Esophagus muscularis mucosa (tissue), 4 donors: Measurements from ENCODE around the gene HHLA2. TPM values are rescaled to one million over a fixed set of nuclear protein-coding genes. Genes with fewer than 3 reads are reported as not detected.

Experiments used
- DNase-seq: peaks from one replicate; pipeline ENCODE4 v3.0.0-alpha.2; 2017; ENCODE audit errors: extremely low spot score
- H3K27ac ChIP-seq, 4 donors: fragments of 200-600 bp; sonication (generic); replicated peaks in 1 of 4; 1 replicate in 3 of 4; 2 replicates in 1 of 4; pipeline ENCODE4 v1.5.1; 2016 to 2019; ENCODE audit warnings: mild to moderate bottlenecking in 1 of 4
- H3K27me3 ChIP-seq, 4 donors: fragments of 200-600 bp; sonication (generic); one replicate each; pipeline versions ENCODE4 v1.5.1 to v1.6.0; 2016 to 2019
- H3K36me3 ChIP-seq, 4 donors: fragments of 200-600 bp; sonication (generic); one replicate each; pipeline ENCODE4 v1.5.1; 2016 to 2019
- H3K4me1 ChIP-seq, 4 donors: fragments of 200-600 bp; sonication (generic); one replicate each; pipeline ENCODE4 v1.5.1; 2016 to 2019
- H3K4me3 ChIP-seq, 4 donors: fragments of 200-600 bp; sonication (generic); 1 replicate in 2 of 4; 2 replicates in 2 of 4; pipeline ENCODE4 v1.5.1; 2016 to 2019; ENCODE audit warnings: mild to moderate bottlenecking in 4 of 4, moderate library complexity in 1 of 4
- H3K9me3 ChIP-seq, 4 donors: fragments of 200-600 bp; sonication (generic); 1 replicate in 3 of 4; 2 replicates in 1 of 4; pipeline ENCODE4 v1.5.1; 2016 to 2019
- EP300 ChIP-seq: sonication (generic); formaldehyde crosslinking; IDR thresholded peaks from one replicate; pipeline ENCODE4 v1.6.1; 2017; ENCODE audit warnings: antibody characterized with exemption
- POLR2A ChIP-seq: fragments of 450-650 bp; IDR thresholded peaks from one replicate; pipeline ENCODE4 v1.6.1; 2017; ENCODE audit warnings: antibody characterized with exemption, moderate library complexity, mild to moderate bottlenecking, low read depth
- POLR2AphosphoS5 ChIP-seq, 2 donors: sonication (generic); formaldehyde crosslinking; IDR thresholded peaks; one replicate each; pipeline ENCODE4 v1.6.1; 2017; ENCODE audit warnings: antibody characterized with exemption in 2 of 2
- WGBS: methylation state at CpG from one replicate; pipeline ENCODE4 v1.1.5; 2018; 5-methylcytosine and 5-hydroxymethylcytosine counted together
- intact Hi-C: fragments of 100-400 bp; cut with DNase I; formaldehyde crosslinking; loops from one replicate; pipeline ENCODE4 v1.15.1; 2023
- total RNA-seq, 4 donors: library from RNA; depleted of rRNA; stranded (reverse); fragments of >200 nt; gene quantifications; one replicate each; pipeline versions ENCODE4 v1.1.0 to v1.2.1, GENCODE V29; 2016
- TF ChIP-seq, protein P1 (sequence below), 3 experiments: fragments of 200-600 bp in 2 of 3; fragments of 450-650 bp in 1 of 3; sonication (generic) in 2 of 3; IDR thresholded peaks; one replicate each; pipeline ENCODE4 v1.5.1; 2017 to 2019; ENCODE audit warnings: antibody characterized with exemption in 3 of 3, mild to moderate bottlenecking in 2 of 3, moderate library complexity in 1 of 3

The HHLA2 gene
- total RNA-seq, 4 donors from 2014 or later = not detected

DNA sequence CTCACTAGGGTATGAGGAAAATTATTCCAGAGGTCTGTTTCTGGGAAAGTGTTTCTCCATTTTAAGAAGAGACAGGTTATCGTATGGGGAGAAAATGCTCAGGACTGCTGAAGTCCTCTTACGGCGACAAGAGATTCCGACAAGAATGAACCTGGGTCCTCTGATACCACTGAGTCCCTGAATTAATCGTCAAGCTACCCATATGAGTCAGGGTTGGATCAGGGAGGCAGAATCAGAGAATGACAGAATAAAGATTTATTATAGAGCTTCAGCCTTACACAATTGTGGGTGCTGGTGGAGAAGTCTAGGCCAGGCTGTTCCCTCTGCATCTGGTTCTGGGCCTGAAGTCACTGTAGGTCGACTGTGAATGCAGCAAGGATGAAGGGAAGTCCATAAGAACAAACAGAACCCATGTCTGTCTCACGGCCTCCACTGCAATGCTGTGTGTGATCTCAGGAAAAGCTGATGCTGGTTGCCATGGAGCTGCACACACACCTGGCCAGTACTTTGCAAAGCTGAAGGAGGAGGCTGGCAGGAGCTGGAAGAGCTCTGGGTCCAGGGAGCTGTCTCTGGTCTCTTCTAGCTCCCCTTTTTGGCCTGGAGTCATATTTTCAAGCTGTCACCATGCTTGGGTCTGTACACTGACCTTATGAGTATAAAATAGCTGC, 83.9 kb downstream of the HHLA2 start:
- 96% methylated on average over 7 of the region's 7 CpGs for WGBS
- H3K27me3 ChIP-seq = no peaks in the 10 kb centered on the region
- no peak for DNase-seq
- no peaks in the 10 kb centered on the region for H3K9me3 ChIP-seq
- no peak overlapping the region for H3K27ac ChIP-seq
- intact Hi-C loops = no loop called here
- no peak overlapping the region for H3K4me3 ChIP-seq
- no peaks in the 10 kb centered on the region for H3K36me3 ChIP-seq
- TF ChIP-seq POLR2A = no peak
- no peak for TF ChIP-seq EP300
- TF ChIP-seq, protein P1, sequence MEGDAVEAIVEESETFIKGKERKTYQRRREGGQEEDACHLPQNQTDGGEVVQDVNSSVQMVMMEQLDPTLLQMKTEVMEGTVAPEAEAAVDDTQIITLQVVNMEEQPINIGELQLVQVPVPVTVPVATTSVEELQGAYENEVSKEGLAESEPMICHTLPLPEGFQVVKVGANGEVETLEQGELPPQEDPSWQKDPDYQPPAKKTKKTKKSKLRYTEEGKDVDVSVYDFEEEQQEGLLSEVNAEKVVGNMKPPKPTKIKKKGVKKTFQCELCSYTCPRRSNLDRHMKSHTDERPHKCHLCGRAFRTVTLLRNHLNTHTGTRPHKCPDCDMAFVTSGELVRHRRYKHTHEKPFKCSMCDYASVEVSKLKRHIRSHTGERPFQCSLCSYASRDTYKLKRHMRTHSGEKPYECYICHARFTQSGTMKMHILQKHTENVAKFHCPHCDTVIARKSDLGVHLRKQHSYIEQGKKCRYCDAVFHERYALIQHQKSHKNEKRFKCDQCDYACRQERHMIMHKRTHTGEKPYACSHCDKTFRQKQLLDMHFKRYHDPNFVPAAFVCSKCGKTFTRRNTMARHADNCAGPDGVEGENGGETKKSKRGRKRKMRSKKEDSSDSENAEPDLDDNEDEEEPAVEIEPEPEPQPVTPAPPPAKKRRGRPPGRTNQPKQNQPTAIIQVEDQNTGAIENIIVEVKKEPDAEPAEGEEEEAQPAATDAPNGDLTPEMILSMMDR (IDR thresholded peaks at IDR 0.05) = no peak
- TF ChIP-seq POLR2AphosphoS5 (IDR thresholded peaks at IDR 0.05) = no peak
- no peaks in the 10 kb centered on the region for H3K4me1 ChIP-seq

DNA sequence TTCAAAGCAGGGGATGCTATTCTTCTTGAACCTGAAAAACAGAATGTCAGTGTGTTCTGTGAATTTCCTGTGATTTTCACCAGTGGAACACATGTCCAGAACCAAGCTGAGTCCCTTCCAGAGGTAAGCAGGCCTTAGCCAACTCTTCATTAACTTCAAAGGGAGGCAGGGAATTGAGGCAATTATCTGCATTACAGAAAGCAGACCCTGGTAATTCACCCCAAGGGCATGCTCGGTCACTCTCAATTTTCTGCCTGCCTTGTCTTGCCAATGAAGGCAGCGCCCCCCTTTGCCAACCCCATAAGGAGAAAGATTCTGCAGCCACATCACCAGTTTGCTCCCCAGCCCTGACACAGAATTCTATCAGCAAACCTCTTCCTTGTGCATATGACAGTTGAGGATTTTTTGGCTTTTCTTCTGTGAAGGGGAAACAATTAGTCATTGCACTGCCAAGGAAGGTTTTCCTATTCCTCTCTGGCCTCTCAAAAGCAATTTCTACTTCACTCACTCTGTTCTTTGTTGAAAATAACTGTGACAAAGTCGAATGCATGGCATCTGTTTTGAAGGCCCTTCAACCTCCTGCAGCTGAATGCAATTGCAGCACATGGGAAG, 85.3 kb downstream of the HHLA2 start:
- 71% methylated on average over 3 of the region's 3 CpGs for WGBS
- H3K27me3 ChIP-seq = no peaks in the 10 kb centered on the region
- H3K4me3 ChIP-seq = no peak overlapping the region
- H3K27ac ChIP-seq = no peak overlapping the region
- TF ChIP-seq POLR2AphosphoS5 (IDR thresholded peaks at IDR 0.05) (no peak), EP300 (no peak), POLR2A (no peak)
- TF ChIP-seq, protein P1 (IDR thresholded peaks at IDR 0.05) = no peak
- H3K4me1 ChIP-seq = no peaks in the 10 kb centered on the region
- DNase-seq = no peak
- intact Hi-C loops = no loop called here
- H3K9me3 ChIP-seq = no peaks in the 10 kb centered on the region
- no peaks in the 10 kb centered on the region for H3K36me3 ChIP-seq

DNA sequence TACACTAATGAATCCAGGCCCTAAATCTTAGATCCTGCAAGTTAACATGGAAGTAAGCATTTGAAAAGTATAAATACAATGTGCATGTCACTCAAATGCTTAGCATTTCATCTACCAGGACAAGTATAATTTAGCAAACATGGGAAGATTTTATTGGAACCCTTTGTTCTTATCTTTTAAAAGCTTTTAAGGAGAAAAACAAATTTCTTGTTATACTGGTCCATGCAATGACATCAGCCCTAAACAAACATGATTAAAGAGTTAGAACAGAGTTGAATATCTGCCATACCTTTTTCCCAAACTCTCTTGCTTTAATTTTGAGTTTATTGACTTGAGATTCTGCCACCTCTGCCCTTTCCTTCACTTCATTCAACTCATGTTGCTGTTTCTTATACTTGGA, 87.0 kb downstream of the HHLA2 start:
- Histone ChIP-seq H3K9me3 (no peaks in the 10 kb centered on the region), H3K36me3 (no peaks in the 10 kb centered on the region), H3K27ac (no peak overlapping the region), H3K4me3 (no peak overlapping the region), H3K4me1 (no peaks in the 10 kb centered on the region), H3K27me3 (no peaks in the 10 kb centered on the region)
- no peak for DNase-seq
- TF ChIP-seq POLR2A = no peak
- TF ChIP-seq EP300 = no peak
- TF ChIP-seq, protein P1 (IDR thresholded peaks at IDR 0.05) = no peak
- TF ChIP-seq POLR2AphosphoS5 (IDR thresholded peaks at IDR 0.05) = no peak
- intact Hi-C loops = no loop called here

DNA sequence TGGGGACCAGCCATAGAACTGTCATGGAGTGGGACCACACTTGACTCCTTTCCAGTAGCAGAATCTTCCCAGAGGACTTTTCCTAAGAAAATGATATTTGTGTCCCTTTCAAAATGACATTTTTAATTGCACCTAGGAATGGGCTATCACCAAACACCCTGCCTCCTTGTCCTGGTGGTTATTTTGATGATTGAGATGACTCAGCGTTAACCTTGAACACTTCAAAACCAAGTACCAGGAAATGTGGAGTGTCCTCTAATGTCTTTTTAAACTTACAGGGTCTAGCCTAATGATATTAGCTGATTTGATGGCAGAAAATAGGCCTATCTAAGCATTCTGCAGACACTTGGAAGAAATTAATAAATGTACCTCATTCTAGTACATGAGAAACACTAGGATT, 90.7 kb downstream of the HHLA2 start:
- TF ChIP-seq, protein P1 (IDR thresholded peaks at IDR 0.05) = no peak
- no peak for TF ChIP-seq POLR2A
- TF ChIP-seq POLR2AphosphoS5 (IDR thresholded peaks at IDR 0.05) = no peak
- no peak for TF ChIP-seq EP300
- DNase-seq = no peak
- peaks cover 0 to 3% (median 0%) of the 10 kb centered on the region in 4 donors for H3K4me1 ChIP-seq
- no peak overlapping the region for H3K27ac ChIP-seq
- H3K36me3 ChIP-seq = no peaks in the 10 kb centered on the region
- WGBS = 100% methylated on average over 1 of the region's 1 CpG
- intact Hi-C loops = no loop called here
- H3K4me3 ChIP-seq = no peak overlapping the region
- no peaks in the 10 kb centered on the region for H3K27me3 ChIP-seq
- no peaks in the 10 kb centered on the region for H3K9me3 ChIP-seq
